Epidermal melanocyte (primary cell): ENCODE data around the gene UBE2G1.
A peak's percentile ranks its signal among the peaks of the same experiment; 100 is the strongest.
"Not testable (repeated sequence)": the region's sequence is repeated elsewhere in the genome, so short reads cannot be mapped to it uniquely, and the experiment has no call there.

Source experiments
- DNase-seq: peaks from one replicate; pipeline ENCODE4 v3.0.0; 2011; ENCODE audit warnings: low spot score; ENCODE audit not compliant: insufficient read length

The UBE2G1 gene

DNA sequence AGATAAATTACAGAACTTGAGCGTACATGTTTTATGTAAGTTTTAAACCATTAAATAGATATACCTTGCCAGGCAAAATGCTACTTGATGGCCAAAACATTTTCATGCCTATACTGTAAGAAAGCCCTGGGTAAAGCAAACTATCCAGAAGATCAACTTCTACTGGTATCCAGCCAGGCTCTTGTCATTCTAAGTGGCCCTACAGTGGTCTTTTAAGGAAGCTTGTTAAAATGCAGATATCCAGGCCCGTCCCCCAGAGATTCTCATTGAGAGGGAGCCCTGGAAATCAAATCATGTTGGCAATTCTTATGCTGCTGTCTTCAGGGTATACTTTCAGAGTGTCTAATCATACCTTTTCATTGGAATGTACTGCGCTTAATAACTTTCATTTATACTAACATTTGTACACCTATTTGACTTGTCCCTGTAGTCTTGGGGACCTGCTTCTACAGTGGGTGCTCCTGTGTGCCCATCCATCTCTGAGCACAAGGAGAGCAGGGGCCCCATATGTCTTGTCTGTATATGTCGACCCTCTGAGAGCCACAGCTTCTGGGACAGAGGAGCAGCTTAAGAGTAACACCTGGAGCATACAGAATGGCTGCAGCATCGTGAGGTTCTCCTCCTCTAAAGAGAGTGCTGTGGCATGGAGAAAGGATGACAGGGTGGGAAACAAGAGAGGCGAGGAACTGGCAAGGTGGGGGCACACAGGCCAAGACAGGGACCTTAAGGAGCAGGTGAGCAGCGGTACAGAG is 59.1 kb downstream of the UBE2G1 start:
- DNase-seq: no peak

DNA sequence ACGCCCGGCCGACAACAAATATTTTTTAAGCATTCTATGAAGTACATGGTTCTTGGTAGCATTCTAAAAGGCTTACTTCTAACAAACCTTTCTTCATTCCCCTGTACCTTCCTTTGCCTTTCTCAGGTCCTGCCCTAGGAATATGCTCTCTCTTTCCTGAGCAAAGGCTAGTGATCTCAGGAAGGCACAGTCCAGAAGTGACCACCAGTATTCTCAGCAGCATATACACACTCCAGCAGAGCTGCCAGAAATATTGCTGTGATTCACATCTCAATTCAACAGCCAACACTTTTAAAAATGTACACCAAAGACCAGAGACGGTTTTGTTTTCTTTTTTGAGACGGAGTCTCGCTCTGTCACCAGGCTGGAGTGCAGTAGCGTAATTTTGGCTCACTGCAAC is 61.3 kb downstream of the UBE2G1 start:
- no peak for DNase-seq

DNA sequence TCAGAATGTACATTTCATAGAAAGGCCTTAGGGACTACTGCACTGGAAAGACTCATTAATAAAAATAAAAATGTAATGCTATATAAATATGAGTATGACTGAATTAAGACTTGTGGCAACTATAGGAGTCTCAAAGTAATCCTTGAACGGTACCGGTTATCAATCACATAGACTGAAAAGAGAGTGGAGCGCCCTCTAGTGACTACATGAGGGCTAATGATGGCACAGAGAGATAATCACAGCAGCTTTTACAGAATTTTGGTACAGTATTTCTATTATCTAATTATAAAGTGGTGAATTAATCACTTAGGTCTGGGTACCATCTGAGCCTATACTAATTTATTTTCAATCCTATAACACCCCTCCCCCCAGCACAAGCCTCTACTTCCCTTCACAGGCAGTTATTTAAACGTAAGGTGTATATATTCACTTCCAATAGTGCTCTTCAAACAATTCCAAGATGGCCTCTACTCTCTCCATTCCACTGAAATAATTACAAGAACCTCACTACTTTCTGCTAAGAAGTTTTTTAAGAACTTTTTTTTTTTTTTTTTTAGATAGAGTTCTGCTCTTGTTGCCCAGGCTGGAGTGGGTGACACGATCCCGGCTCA is 62.0 kb downstream of the UBE2G1 start:
- peak; percentile 46 for DNase-seq

DNA sequence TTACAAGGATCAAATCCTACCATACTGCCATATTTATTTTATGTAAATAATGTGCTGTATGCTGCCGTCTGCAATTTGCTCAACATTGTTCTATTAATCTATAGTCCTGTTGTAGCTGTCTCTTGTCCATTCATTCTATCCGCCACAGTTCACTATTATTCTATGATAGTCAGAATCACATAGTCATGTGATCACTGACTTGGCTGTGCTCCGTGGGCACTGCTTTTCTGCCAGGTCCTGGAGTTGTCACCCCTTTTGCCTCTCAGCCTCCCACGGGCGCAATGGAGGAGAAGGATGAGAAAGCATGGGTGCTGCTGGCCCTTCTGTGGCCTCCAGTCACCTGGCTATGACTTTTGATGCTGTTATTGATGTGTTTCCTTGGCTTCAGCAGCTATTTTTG is 65.4 kb downstream of the UBE2G1 start:
- DNase-seq: no peak

DNA sequence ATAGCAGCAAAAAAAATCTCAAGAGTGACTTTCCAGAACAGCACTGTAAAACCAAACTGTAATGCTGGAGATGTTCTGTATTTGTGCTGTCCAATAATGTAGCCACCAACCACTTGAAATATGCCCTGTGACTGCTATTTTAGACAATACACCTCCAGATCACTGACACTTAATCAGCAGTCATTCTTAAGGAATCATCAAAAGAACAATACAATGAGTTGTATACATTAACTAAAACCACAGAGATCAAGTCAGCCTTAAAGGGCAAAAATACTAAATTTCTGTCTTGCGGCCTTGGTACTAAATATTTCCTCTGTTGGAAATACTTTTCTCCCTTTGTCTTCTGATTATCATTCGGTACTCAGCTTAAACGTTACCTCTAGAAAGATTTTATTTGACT is 69.1 kb downstream of the UBE2G1 start:
- no peak for DNase-seq

DNA sequence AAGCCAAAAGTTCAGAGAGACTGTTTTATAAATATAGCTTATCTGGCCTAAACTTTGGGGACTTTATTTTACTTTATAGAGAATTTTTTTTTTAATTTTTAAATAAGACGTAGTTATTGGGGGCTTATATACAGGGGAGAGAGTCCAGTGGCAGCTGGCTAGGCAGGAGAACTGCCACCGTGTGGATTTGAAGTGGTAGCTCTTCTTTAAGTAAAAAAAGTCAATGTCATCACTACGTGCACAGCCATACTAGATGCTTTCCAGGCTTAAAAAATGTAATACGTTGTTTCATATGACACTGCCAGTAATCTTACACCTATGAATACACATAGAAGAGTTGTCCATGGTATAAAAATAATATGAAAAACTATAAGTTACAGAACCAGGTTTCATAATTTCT is 70.8 kb downstream of the UBE2G1 start:
- DNase-seq: no peak

DNA sequence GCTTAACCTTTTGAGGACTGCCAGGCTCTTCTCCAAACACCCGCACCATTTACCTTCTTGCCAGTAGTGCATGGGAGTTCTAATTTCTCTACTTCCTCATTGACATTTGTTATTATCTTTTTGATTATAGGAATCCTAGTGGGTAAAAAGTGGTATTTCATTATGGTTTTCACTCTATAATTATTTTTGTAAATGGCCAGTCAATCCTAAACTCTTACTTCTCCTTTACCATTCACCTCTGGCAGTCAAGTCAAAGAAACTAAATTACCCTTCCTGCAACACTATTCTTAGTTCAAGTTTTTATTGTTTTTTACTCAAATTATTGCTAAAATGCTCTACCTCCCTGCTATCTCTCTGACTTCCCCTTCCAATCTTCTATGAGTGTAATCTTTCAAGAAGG is 72.9 kb downstream of the UBE2G1 start:
- no peak for DNase-seq

DNA sequence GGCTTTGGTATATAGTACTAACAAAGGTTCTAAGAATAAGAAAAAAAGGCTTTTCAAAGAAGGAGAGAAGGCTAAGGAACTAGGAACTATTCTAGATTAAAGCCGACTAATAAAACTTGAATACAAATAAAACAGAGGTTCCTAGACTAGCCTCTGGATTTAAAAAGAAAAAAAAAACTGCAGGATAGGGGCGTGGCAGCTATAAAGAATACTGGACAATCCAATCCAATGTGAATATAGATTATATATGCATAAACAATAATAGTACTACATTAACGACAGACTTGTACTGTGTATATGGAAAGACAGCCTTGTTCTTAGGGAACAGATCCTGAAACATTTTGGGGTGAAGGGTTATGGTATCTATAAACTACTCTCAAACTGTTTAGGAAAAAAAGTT is 78.8 kb downstream of the UBE2G1 start:
- no peak for DNase-seq

DNA sequence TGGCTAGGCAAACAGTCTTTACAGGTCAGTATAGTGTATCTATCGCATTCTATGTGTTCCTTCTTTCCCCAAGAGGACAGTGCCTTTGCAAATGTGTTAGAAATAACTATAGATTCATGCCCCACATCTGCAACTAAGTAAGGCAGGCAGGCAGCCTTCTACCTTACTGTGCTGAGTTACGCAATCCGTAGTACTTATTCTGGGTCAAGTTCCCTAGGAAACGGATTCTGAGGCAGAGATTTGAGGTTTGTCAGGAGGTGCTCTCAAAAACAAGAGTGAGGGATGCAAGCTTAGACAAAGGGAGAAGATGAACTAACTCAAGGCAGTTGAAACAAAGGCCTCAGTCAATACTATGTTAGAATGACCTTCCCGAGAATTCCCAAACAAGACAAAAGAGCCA is 90.0 kb downstream of the UBE2G1 start:
- DNase-seq: no peak

DNA sequence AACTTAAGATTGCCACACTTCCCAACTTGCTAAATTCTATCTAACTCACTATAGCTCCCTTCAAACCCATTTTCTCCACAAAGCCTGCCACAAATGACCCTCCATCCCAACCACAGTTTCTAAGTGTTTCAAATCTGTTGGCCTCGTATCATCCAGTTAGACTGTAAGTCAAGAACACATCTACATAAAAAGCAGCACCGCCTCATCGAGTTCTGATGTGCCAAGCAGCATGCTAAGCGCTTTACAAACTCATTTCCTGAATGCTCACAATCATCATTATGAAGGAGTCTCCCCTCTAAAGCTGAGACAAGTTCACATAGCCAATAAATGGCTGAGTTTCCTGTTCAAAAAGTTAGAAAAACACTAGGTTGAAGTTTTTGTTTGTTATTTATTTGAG is 93.5 kb downstream of the UBE2G1 start:
- DNase-seq: no peak

DNA sequence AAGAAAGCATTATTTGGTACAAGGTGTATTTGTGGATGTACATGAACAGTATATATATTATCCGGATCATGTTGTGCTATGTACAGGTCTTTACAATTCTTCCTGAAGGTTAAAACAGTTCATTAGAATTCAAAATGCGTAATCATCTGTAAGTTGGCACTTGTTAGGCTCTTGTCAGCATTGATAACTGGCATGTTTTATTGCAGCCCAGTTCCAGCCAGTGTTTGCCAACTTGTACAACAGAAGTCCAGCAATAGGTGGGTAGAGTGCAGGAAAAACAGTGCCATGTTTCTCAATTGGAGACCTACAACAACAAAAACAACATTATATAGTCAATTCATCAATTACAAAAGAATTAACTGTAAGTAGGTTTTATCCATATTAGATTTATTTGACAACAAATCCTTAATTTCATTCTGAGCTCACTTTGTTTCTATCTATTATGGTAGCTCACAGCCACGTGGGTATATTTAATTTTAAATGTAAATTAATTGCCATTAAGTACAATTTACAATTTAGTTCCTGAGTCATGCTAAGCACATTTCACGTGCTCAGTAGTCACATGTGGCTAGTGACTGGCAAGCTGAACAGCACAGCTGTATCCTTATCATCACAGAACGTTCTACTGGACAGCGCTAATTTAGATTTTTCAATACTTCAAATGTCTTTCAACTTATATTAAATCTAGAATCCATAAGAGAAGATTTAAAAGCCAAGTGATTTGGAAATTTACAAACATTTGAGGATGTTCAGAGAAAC is 94.1 kb downstream of the UBE2G1 start:
- no peak for DNase-seq

DNA sequence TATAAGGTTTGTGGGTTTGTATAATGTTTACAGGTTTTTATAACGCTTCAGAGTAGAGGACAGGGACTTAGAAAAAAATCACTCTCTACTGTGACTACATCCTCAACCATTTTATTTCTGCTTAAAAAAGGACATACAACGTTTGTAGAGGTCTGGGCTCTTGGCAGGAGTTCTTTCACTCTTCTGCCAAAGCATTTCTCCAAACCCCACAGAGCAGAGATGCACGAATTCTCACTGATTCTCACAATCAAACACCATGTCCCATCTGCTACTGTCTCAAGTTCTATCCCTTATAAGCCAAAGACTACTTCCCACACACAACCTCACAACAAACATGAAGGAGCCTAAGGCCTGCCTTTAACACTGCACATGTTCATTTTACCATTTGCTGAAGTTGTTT is 95.7 kb downstream of the UBE2G1 start:
- DNase-seq: no peak

DNA sequence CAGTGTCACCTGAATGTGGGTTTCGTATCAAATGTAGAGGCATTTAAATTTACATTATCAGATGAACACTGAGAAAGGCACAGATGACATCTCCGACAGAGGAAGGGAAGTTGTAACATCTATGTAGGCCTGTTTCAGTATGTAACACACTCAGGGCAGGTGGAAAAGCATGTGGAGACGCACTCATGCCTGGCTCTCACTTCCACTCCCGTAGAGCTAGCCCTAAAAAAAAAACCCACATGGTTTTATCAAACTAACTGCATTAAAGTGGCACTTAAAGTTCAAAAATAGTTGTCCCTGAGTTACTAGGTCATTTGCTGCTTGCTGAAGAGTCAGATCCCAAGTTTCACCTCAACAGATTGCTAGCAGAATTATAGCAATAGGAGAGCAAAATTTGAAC is 96.6 kb downstream of the UBE2G1 start:
- DNase-seq: no peak

DNA sequence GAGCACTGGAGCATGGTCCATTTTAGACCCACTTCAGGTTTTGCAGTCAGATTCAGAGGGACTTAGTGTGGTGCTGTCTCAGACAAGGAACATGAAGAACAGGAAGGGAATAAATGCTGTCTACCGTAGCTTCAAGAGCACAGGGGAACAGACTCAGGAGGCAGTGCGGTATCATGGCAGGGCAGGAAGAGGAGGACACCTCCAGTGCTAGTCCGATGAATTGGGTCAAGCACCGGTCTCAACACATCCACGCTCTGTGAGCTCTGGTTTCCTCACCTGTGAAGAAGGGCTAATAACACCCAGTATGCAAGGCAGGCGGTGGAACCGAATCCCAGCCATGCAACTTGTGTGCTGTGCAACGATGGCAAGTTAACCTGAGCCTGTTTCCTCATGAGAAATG is 99.1 kb downstream of the UBE2G1 start:
- no peak for DNase-seq

DNA sequence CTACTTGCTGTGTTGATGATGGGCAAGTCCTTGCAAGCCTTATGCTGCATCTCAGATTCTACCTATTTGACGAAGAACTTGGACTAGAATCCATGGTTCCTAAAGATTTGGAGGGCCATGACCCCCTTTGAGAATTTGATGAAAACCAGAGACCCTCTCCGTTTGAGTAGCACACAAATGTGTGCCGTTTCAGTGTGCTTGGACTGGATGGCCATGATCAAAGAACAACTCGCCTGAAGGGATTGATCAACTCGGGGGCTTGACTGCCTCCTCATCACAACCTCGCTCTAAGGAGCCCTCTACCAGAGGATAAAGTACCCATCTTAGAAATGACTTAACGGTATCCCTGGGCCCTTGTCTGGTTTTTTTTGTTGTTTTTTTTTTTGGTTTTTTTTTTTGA is 99.9 kb downstream of the UBE2G1 start:
- no peak for DNase-seq

DNA sequence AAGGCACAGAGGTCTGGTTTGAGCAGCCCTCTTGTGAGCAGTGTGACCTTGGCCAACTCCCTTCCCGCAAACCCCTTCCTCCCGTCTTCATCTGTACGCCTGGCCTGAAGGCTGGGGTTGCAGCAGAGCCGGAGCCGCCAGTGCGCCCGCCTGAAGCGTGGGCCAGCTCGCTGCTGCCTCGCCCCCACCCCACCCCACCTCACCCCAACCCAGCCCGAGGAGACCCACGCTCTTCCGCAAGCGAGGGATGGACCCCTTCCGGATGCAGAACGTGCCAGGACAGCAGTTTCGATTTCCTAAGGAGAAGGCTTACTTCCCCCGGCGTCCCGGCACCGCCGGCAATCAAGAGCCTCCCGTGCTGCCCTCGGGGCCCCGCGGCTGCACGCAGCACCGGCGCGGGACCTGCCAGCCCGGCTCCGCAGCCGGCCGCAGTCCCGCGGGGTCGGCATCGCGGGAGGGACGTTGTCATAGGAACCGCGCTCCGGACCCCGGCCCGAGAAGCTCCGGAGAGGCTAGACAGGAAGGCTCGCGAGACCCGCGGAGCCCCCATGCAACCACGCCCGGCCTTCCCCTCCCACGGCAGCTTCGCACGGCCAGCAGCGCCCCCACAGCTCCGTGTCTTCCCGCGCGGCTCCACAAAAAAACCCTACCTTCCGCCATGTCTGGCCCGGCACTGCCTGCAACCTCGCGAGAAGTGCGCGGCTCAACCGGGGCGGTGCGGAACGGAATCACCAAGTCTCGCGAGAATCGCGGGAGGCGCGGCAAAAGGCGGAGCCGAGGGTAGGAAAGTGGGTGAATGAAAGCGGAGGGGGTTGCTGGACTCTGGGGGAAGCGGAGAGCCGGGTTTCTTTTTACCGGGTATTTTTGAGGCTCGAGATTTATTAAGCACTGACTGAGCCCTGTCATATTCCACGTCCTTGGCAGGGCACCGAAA is 102.9 kb downstream of the UBE2G1 start, which contains the start of gene ANKFY1:
Gene ANKFY1 (minus strand): TSS at position 698 of the 934 bp plus-strand sequence. CDS start 38 bp downstream, at position 660.
- DNase-seq: peak; percentile 96

DNA sequence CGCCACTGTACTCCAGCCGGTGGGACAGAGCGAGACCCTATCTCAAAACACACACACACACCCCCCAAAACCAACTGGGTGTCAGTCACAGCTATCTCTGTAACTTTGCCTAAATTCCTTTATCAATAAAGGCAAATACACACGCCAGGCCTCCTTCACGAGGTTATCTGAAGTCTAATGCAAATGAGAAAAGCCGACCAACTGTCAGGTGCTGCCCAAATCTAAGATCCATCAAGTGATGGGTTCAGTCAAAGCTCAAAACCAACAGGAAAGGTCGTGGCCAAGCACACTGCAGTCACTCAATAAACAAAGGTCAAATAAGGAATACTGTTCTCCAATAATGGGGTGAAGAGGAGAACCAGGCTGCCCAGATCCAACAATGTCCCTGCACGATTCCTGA is 103.8 kb downstream of the UBE2G1 start:
- no peak for DNase-seq

DNA sequence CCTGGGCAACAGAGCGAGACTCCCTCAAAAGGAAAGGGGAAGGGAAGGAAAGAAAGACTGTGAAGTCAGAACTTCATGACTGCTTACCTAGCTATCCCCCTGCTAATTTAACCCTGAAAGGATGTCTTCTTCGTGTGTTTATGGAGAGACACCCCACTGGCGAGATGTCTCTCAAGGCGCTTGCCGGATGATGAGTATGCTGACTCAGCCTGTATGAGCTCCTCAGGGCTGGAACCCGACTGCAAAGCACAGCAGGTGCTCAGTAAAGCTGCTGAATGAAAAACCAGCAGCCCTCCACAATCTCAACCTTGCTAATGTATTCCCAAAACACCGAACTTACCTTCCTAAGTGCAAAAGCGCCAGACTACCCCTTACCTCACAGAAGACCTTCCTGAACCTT is 105.0 kb downstream of the UBE2G1 start:
- no peak for DNase-seq

DNA sequence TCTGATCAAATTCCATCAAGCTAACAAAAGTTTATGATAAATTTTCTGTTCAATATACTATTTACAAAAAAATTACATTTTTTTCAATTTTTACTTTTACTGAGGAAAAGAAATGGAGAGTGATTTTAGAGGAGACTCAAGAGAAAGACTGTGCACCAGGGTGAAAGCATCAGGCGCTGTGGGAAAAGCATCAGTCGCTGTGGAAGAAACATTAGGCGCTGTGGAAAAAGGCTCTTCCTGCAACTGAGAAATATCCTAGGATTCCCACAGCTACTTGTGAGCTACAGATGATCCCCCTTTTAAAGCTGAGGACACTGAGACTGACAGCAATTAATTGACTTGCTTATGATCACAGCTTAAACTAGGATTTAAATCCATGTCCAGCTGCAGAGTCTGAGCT is 107.6 kb downstream of the UBE2G1 start:
- no peak for DNase-seq

DNA sequence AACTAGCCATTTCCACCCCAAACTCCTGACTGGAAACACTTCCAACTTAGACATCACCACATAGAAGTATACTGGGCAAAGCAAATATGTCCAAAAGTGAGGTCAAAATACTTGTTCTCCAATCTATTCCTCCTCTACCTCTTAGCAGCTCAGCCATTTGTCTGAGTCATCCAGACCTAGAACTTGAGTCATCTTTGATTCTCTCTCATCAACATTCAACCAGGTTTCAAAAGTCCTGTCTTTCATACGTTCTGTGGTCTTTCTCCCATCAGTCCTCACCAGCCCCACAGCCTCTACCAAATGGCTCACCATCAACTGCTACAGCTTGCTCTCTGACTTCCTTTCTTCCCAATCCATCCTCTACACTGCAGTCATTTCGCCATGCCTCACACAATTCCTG is 109.5 kb downstream of the UBE2G1 start:
- no peak for DNase-seq

DNA sequence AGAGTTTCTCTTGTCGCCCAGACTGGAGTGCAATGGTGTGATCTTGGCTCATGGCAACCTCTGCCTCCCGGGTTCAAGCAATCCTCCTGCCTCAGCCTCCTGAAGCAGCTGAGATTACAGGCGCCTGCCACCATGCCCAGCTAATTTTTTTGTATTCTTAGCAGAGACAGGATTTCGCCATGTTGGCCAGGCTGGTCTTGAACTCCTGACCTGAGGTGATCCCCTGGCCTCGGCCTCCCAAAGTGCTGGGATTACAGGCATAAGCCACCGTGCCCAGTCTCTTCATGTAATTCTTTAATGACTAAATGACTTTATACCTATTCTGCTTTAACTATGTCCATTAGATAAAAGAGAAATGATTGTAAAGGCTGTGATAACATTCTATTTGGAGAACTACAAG is 111.2 kb downstream of the UBE2G1 start:
- DNase-seq: not testable (repeated sequence)
